ENCODE results near the gene AQP7. TPM values are rescaled to one million over a fixed set of nuclear protein-coding genes. Genes with fewer than 3 reads are reported as not detected.
"Not testable (repeated sequence)": the region's sequence is repeated elsewhere in the genome, so short reads cannot be mapped to it uniquely, and the experiment has no call there.

The AQP7 gene
- total RNA-seq, 3 donors from 2014 or later = 9.2 to 25.2 (median 17.2) TPM

- ATAC-seq (no peak), DNase-seq (no peak)
- Histone ChIP-seq H3K4me3 (no peak overlapping the region), H3K9me3 (no peaks in the 10 kb centered on the region), H3K4me1 (ENCODE audit: low read depth) (peaks cover 14% of the 10 kb centered on the region), H3K36me3 (ENCODE audit: low read depth) (no peaks in the 10 kb centered on the region)
- intact Hi-C loops (cut with DNase I, micrococcal nuclease) = no loop called here
- TF ChIP-seq, protein P1, sequence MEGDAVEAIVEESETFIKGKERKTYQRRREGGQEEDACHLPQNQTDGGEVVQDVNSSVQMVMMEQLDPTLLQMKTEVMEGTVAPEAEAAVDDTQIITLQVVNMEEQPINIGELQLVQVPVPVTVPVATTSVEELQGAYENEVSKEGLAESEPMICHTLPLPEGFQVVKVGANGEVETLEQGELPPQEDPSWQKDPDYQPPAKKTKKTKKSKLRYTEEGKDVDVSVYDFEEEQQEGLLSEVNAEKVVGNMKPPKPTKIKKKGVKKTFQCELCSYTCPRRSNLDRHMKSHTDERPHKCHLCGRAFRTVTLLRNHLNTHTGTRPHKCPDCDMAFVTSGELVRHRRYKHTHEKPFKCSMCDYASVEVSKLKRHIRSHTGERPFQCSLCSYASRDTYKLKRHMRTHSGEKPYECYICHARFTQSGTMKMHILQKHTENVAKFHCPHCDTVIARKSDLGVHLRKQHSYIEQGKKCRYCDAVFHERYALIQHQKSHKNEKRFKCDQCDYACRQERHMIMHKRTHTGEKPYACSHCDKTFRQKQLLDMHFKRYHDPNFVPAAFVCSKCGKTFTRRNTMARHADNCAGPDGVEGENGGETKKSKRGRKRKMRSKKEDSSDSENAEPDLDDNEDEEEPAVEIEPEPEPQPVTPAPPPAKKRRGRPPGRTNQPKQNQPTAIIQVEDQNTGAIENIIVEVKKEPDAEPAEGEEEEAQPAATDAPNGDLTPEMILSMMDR (IDR thresholded peaks at IDR 0.05) = no peak
These were observed 11.9 kb upstream of the AQP7 start for GRCh38 chr9:33414268-33414667.

DNA sequence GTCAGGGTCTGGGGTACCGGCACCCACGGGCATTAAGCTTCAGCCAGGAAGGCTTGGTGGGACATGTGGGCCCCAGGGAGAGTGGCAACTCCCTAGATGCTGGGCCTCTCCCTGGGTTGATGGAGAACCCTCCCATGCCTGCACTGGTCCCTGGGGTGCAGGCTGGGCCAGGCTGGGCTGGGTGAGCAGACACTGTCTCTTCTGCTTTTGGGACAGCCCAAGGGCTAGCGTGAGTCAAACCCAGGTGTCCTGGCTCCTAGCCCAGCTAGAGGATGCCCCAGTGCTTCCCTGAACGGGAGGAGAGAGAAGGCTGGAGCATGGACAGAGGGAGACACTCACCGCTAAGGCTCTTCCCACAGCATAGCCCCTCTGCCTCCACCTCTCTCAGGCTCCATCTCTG, 5.7 kb upstream of the AQP7 start:
- no peaks in the 10 kb centered on the region for H3K4me1 ChIP-seq (ENCODE audit: low read depth)
- DNase-seq (no peak), ATAC-seq (no peak)
- intact Hi-C loops (cut with DNase I, micrococcal nuclease) = no loop called here
- TF ChIP-seq, protein P1 (IDR thresholded peaks at IDR 0.05) = no peak
- no peak overlapping the region for H3K4me3 ChIP-seq
- H3K36me3 ChIP-seq (ENCODE audit: low read depth) = no peaks in the 10 kb centered on the region
- H3K9me3 ChIP-seq = no peaks in the 10 kb centered on the region

GRCh38 chr9:33407061-33407460, 4.7 kb upstream of the AQP7 start:
- Histone ChIP-seq H3K4me1 (ENCODE audit: low read depth) (no peaks in the 10 kb centered on the region), H3K4me3 (no peak overlapping the region), H3K36me3 (ENCODE audit: low read depth) (no peaks in the 10 kb centered on the region), H3K9me3 (no peaks in the 10 kb centered on the region)
- DNase-seq (no peak), ATAC-seq (no peak)
- TF ChIP-seq, protein P1 (IDR thresholded peaks at IDR 0.05) = no peak
- intact Hi-C loops (cut with DNase I, micrococcal nuclease) = no loop called here

DNA sequence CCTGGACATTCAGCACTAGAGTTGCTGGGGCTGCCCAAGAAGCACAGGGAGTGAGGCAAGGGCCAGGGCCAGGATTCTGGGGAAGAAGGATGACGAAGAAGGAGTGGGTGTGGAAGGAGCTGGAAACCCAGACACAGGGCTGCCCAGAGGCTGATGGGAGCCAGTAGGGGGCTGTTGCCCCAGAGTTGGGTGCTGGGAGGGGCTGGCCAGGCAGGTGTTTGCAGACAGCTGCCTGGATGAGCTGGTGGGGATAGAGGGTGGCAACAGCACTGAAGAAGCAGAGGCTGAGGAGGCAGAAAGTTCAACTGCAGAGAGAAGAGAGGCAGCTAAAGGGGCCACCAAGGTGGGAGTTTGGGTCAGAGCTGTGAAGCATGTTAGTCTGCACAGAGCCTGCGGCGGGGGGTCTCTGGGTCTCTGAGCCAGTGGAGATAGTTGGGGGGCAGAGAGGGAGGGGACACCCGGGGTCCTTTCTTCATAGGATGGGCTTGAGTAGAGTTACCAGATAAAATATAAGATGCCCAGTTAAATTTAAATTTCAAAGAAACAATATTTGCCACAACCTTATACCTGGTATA, 2.5 kb upstream of the AQP7 start:
- Histone ChIP-seq H3K36me3 (ENCODE audit: low read depth) (no peaks in the 10 kb centered on the region), H3K9me3 (no peaks in the 10 kb centered on the region), H3K4me3 (no peak overlapping the region), H3K4me1 (ENCODE audit: low read depth) (no peaks in the 10 kb centered on the region)
- ATAC-seq (no peak), DNase-seq (no peak)
- TF ChIP-seq, protein P1 (IDR thresholded peaks at IDR 0.05) = no peak
- intact Hi-C loops (cut with DNase I, micrococcal nuclease) = no loop called here

DNA sequence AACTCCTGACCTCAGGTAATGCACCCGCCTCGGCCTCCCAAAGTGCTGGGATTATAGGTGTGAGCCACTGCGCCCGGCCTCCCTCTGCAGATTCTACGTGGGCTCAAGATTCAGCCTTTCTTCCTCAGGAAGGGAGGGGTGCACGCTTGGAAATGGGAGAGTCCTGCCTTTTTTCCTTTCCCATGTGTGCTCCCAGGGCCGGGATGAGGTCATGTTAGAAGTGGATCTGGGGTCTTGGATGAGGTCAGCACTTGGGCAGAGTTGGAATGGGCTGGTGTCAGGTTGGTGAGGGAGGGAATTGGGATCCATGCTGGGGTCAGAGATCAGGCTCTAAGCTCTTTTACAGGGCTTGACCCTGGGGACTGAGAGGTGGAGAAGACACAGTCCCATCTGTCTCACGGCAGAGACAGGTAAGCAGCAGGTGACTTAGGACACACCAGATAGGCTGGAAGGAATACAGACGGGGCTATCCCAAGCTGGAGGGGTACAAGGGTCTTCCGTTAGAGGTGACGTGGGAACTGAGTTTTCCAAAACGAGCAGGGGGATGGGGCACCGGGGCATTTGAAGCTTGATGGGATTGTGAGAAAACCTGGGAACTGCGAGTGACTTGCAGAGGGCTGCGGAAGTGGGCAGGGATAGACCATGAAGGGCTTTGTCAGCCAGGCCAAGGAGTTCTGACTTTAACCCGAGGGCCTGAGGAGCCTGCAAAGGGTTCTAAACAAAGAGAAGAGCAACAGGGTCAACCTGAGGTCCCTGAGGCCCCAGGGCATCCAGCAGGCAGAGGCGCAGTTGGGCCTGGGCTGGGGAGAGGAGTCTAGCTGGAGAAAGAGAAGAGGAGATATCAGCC, 1.8 kb upstream of the AQP7 start:
- Histone ChIP-seq H3K9me3 (no peaks in the 10 kb centered on the region), H3K4me3 (no peak overlapping the region), H3K4me1 (ENCODE audit: low read depth) (no peaks in the 10 kb centered on the region), H3K36me3 (ENCODE audit: low read depth) (no peaks in the 10 kb centered on the region)
- intact Hi-C loops (cut with DNase I, micrococcal nuclease) = no loop called here
- TF ChIP-seq, protein P1 (IDR thresholded peaks at IDR 0.05) = no peak
- ATAC-seq (peak; percentile 12), DNase-seq (no peak)

DNA sequence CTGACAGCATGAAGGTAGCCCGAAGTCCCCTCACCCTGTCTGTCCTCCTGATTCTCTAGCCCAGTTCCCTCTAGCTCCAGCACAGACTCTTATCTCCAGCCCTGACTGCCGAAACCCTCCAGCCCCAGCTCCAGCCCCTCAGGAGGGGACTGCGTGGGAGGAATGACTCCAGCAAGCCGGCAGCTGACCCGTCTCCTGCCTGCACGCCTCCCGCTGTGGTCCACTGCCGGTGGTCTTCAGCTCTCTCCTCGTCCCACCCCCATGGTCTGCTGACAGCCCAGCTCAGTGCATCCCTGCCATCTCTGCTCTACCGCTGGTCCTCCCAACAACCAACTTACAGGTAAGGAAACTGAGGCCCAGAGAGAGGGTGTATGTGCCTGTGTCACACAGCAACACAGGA, 559 bp downstream of the AQP7 start:
- H3K4me3 ChIP-seq; H3K36me3 ChIP-seq (ENCODE audit: low read depth); DNase-seq; H3K4me1 ChIP-seq (ENCODE audit: low read depth); H3K9me3 ChIP-seq; ATAC-seq; intact Hi-C loops (cut with DNase I, micrococcal nuclease): not testable (repeated sequence)

DNA sequence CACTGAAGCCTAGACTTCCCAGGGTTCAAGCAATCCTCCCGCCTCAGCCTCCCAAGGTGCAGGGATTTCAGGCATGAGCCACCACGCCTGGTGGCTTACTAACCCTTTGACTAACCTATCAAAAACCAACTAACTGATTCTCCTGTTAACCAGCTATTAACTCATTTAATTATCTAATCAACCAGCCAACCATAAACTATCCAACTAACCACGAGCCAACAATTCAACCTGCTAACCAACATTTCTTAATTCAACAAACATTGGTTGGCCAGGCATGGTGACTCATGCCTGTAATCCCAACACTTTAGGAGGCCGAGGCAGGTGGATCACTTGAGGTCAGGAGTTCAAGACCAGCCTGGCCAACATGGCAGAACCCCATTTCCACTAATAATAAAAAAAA, 3.3 kb downstream of the AQP7 start:
- ATAC-seq; H3K36me3 ChIP-seq (ENCODE audit: low read depth); H3K9me3 ChIP-seq; DNase-seq; H3K4me3 ChIP-seq; intact Hi-C loops (cut with DNase I, micrococcal nuclease); H3K4me1 ChIP-seq (ENCODE audit: low read depth): not testable (repeated sequence)

DNA sequence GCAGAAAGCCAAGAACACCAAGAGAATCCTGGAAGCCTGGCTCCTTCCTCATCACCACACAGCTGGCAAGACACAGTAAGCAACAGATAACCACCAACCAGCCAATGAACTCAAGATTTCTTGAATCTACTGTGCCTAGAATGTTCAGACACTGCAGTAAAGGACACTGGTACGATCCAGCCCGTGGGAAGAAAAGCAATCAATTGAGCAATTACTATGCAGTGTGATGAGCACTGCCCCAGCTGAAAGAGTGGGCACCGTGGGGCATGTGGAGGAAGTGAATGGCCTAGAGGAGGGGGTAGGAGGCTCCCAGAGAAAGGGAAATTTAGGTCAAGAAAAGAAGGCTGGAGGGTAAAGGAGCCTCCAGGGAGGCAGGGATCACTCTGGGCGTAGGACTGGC, 4.6 kb downstream of the AQP7 start:
- H3K4me3 ChIP-seq; H3K9me3 ChIP-seq; intact Hi-C loops (cut with DNase I, micrococcal nuclease); ATAC-seq; H3K4me1 ChIP-seq (ENCODE audit: low read depth); H3K36me3 ChIP-seq (ENCODE audit: low read depth); DNase-seq: not testable (repeated sequence)

All from mucosa of descending colon (tissue), 3 donors.